Esophagus muscularis mucosa (tissue), 4 donors: ENCODE results near the gene ANXA5. TPM values are rescaled to one million over a fixed set of nuclear protein-coding genes. Genes with fewer than 3 reads are reported as not detected.

ENCODE experiments used
- DNase-seq: peaks from one replicate; pipeline ENCODE4 v3.0.0-alpha.2; 2017; ENCODE audit errors: extremely low spot score
- H3K27ac ChIP-seq, 4 donors: fragments of 200-600 bp; sonication (generic); replicated peaks in 1 of 4; 1 replicate in 3 of 4; 2 replicates in 1 of 4; pipeline ENCODE4 v1.5.1; 2016 to 2019; ENCODE audit warnings: mild to moderate bottlenecking in 1 of 4
- H3K27me3 ChIP-seq, 4 donors: fragments of 200-600 bp; sonication (generic); one replicate each; pipeline versions ENCODE4 v1.5.1 to v1.6.0; 2016 to 2019
- H3K36me3 ChIP-seq, 4 donors: fragments of 200-600 bp; sonication (generic); one replicate each; pipeline ENCODE4 v1.5.1; 2016 to 2019
- H3K4me1 ChIP-seq, 4 donors: fragments of 200-600 bp; sonication (generic); one replicate each; pipeline ENCODE4 v1.5.1; 2016 to 2019
- H3K4me3 ChIP-seq, 4 donors: fragments of 200-600 bp; sonication (generic); 1 replicate in 2 of 4; 2 replicates in 2 of 4; pipeline ENCODE4 v1.5.1; 2016 to 2019; ENCODE audit warnings: mild to moderate bottlenecking in 4 of 4, moderate library complexity in 1 of 4
- H3K9me3 ChIP-seq, 4 donors: fragments of 200-600 bp; sonication (generic); 1 replicate in 3 of 4; 2 replicates in 1 of 4; pipeline ENCODE4 v1.5.1; 2016 to 2019
- CTCF ChIP-seq, 3 experiments: fragments of 200-600 bp in 2 of 3; fragments of 450-650 bp in 1 of 3; sonication (generic) in 2 of 3; IDR thresholded peaks; one replicate each; pipeline ENCODE4 v1.5.1; 2017 to 2019; ENCODE audit warnings: antibody characterized with exemption in 3 of 3, mild to moderate bottlenecking in 2 of 3, moderate library complexity in 1 of 3
- EP300 ChIP-seq: sonication (generic); formaldehyde crosslinking; IDR thresholded peaks from one replicate; pipeline ENCODE4 v1.6.1; 2017; ENCODE audit warnings: antibody characterized with exemption
- POLR2A ChIP-seq: fragments of 450-650 bp; IDR thresholded peaks from one replicate; pipeline ENCODE4 v1.6.1; 2017; ENCODE audit warnings: antibody characterized with exemption, moderate library complexity, mild to moderate bottlenecking, low read depth
- POLR2AphosphoS5 ChIP-seq, 2 donors: sonication (generic); formaldehyde crosslinking; IDR thresholded peaks; one replicate each; pipeline ENCODE4 v1.6.1; 2017; ENCODE audit warnings: antibody characterized with exemption in 2 of 2
- WGBS: methylation state at CpG from one replicate; pipeline ENCODE4 v1.1.5; 2018; 5-methylcytosine and 5-hydroxymethylcytosine counted together
- intact Hi-C: fragments of 100-400 bp; cut with DNase I; formaldehyde crosslinking; loops from one replicate; pipeline ENCODE4 v1.15.1; 2023
- total RNA-seq, 4 donors: library from RNA; depleted of rRNA; stranded (reverse); fragments of >200 nt; gene quantifications; one replicate each; pipeline versions ENCODE4 v1.1.0 to v1.2.1, GENCODE V29; 2016

Gene ANXA5
- total RNA-seq, 4 donors from 2014 or later = 242 to 338 (median 270) TPM

- peaks cover 0 to 11% (median 5%) of the 10 kb centered on the region in 4 donors for H3K4me1 ChIP-seq
- intact Hi-C loops = loop anchor here (5.0 to 10.0 kb wide), 2 partner anchors 190 to 282 kb away; no protein-coding TSS in a partner anchor
- H3K27ac ChIP-seq = no peak overlapping the region
- H3K36me3 ChIP-seq = no peaks in the 10 kb centered on the region
- H3K4me3 ChIP-seq = no peak overlapping the region
- 90% methylated on average over 3 of the region's 3 CpGs for WGBS
- H3K27me3 ChIP-seq = no peaks in the 10 kb centered on the region
- no peaks in the 10 kb centered on the region for H3K9me3 ChIP-seq
- TF ChIP-seq EP300 = no peak
- TF ChIP-seq POLR2A = no peak
- no peak for TF ChIP-seq CTCF (IDR thresholded peaks at IDR 0.05)
- no peak for TF ChIP-seq POLR2AphosphoS5 (IDR thresholded peaks at IDR 0.05)
- no peak for DNase-seq
These were observed 42.0 kb downstream of the ANXA5 start for GRCh38 chr4:121654738-121655137.

GRCh38 chr4:121653986-121654385 is 42.8 kb downstream of the ANXA5 start:
- Histone ChIP-seq H3K9me3 (no peaks in the 10 kb centered on the region), H3K4me3 (no peak overlapping the region), H3K4me1 (peaks cover 0 to 11% (median 5%) of the 10 kb centered on the region in 4 donors), H3K36me3 (no peaks in the 10 kb centered on the region), H3K27me3 (no peaks in the 10 kb centered on the region), H3K27ac (no peak overlapping the region)
- TF ChIP-seq POLR2AphosphoS5 (IDR thresholded peaks at IDR 0.05) = no peak
- intact Hi-C loops = loop anchor here (10.0 kb wide), 1 partner anchor 189 kb away; no protein-coding TSS in a partner anchor
- 92% methylated on average over 6 of the region's 6 CpGs for WGBS
- no peak for DNase-seq

GRCh38 chr4:121653214-121653613 is 43.6 kb downstream of the ANXA5 start:
- TF ChIP-seq EP300 = no peak
- TF ChIP-seq POLR2A = no peak
- TF ChIP-seq POLR2AphosphoS5 (IDR thresholded peaks at IDR 0.05) = no peak
- no peak for TF ChIP-seq CTCF (IDR thresholded peaks at IDR 0.05)
- intact Hi-C loops = loop anchor here (10.0 kb wide), 1 partner anchor 188 kb away; no protein-coding TSS in a partner anchor
- Histone ChIP-seq H3K27me3 (no peaks in the 10 kb centered on the region), H3K36me3 (no peaks in the 10 kb centered on the region), H3K27ac (no peak overlapping the region), H3K9me3 (no peaks in the 10 kb centered on the region), H3K4me1 (peaks cover 0 to 11% (median 5%) of the 10 kb centered on the region in 4 donors), H3K4me3 (no peak overlapping the region)
- DNase-seq = no peak
- WGBS = 90% methylated on average over 1 of the region's 1 CpG

- no peak overlapping the region for H3K27ac ChIP-seq
- H3K4me3 ChIP-seq = no peak overlapping the region
- TF ChIP-seq CTCF (IDR thresholded peaks at IDR 0.05) (no peak), POLR2AphosphoS5 (IDR thresholded peaks at IDR 0.05) (no peak), POLR2A (no peak), EP300 (no peak)
- intact Hi-C loops = loop anchor here (10.0 kb wide), 1 partner anchor 187 kb away; no protein-coding TSS in a partner anchor
- no peaks in the 10 kb centered on the region for H3K36me3 ChIP-seq
- H3K27me3 ChIP-seq = no peaks in the 10 kb centered on the region
- peaks cover 0 to 11% (median 5%) of the 10 kb centered on the region in 4 donors for H3K4me1 ChIP-seq
- no peak for DNase-seq
- 52% methylated on average over 5 of the region's 5 CpGs for WGBS
- no peaks in the 10 kb centered on the region for H3K9me3 ChIP-seq
These were observed 45.2 kb downstream of the ANXA5 start for GRCh38 chr4:121651597-121651996.

GRCh38 chr4:121650741-121651140 is 46.0 kb downstream of the ANXA5 start:
- Histone ChIP-seq H3K36me3 (no peaks in the 10 kb centered on the region), H3K27me3 (no peaks in the 10 kb centered on the region), H3K9me3 (no peaks in the 10 kb centered on the region), H3K4me1 (peaks cover 0 to 9% (median 3%) of the 10 kb centered on the region in 4 donors), H3K27ac (no peak overlapping the region), H3K4me3 (no peak overlapping the region)
- TF ChIP-seq POLR2A = no peak
- no peak for TF ChIP-seq POLR2AphosphoS5 (IDR thresholded peaks at IDR 0.05)
- DNase-seq = no peak
- intact Hi-C loops = loop anchor here (10.0 kb wide), 1 partner anchor 186 kb away; no protein-coding TSS in a partner anchor
- WGBS = 83% methylated on average over 2 of the region's 2 CpGs

GRCh38 chr4:121648516-121648915 is 48.3 kb downstream of the ANXA5 start:
- Histone ChIP-seq H3K27me3 (no peaks in the 10 kb centered on the region), H3K9me3 (no peaks in the 10 kb centered on the region), H3K27ac (no peak overlapping the region), H3K36me3 (no peaks in the 10 kb centered on the region), H3K4me1 (no peaks in the 10 kb centered on the region), H3K4me3 (no peak overlapping the region)
- intact Hi-C loops = no loop called here
- 25% methylated on average over 3 of the region's 3 CpGs for WGBS
- TF ChIP-seq EP300 (no peak), POLR2A (no peak)
- no peak for DNase-seq
